HG02571 (cell line): Measurements from ENCODE around the gene OR10A3.
"Not testable (repeated sequence)": the region's sequence is repeated elsewhere in the genome, so short reads cannot be mapped to it uniquely, and the experiment has no call there.

ENCODE experiments used
- ATAC-seq: cut with Tn5 transposase; IDR thresholded peaks from one replicate; pipeline ENCODE4 v1.9.1; 2021; ENCODE audit warnings: mild to moderate bottlenecking, moderate library complexity; ENCODE audit not compliant: unreplicated experiment

Gene OR10A3

GRCh38 chr11:7941608-7942007, at the start of gene OR10A3:
Gene OR10A3 (minus strand): TSS chr11:7941708. CDS start chr11:7939520, 2,188 bp downstream.
- ATAC-seq, result no peak

GRCh38 chr11:7987560-7987883, 46.0 kb upstream of the OR10A3 start:
- not testable (repeated sequence) for ATAC-seq

GRCh38 chr11:7986768-7987559, 45.5 kb upstream of the OR10A3 start, which contains the start of gene EIF3F:
Gene EIF3F (plus strand): TSS chr11:7987337. CDS start chr11:7987353, 16 bp downstream.
- ATAC-seq, result peak; percentile 96

- no peak for ATAC-seq
Measured at GRCh38 chr11:7983832-7984590, 42.5 kb upstream of the OR10A3 start.

- peak; percentile 34 for ATAC-seq
Measured at GRCh38 chr11:7982582-7983119, 41.1 kb upstream of the OR10A3 start.

- no peak for ATAC-seq
Measured at GRCh38 chr11:7981619-7982157, 40.2 kb upstream of the OR10A3 start.

- no peak for ATAC-seq
Measured at GRCh38 chr11:7977232-7977917, 35.9 kb upstream of the OR10A3 start.

GRCh38 chr11:7974668-7975067, 33.2 kb upstream of the OR10A3 start:
- no peak for ATAC-seq

- ATAC-seq, result no peak
Measured at GRCh38 chr11:7973011-7973410, 31.5 kb upstream of the OR10A3 start.

GRCh38 chr11:7971846-7972245, 30.3 kb upstream of the OR10A3 start:
- no peak for ATAC-seq

- no peak for ATAC-seq
Measured at GRCh38 chr11:7969756-7970646, 28.5 kb upstream of the OR10A3 start.

- no peak for ATAC-seq
Measured at GRCh38 chr11:7968686-7969085, 27.2 kb upstream of the OR10A3 start.

- no peak for ATAC-seq
Measured at GRCh38 chr11:7967826-7968225, 26.3 kb upstream of the OR10A3 start.

GRCh38 chr11:7967097-7967496, 25.6 kb upstream of the OR10A3 start:
- no peak for ATAC-seq

GRCh38 chr11:7965386-7965785, 23.9 kb upstream of the OR10A3 start, which contains the start of gene NLRP10:
Gene NLRP10 (minus strand): TSS chr11:7965447. CDS start chr11:7963495, 1,952 bp downstream.
- ATAC-seq, result no peak

GRCh38 chr11:7964873-7965272, 23.4 kb upstream of the OR10A3 start:
- no peak for ATAC-seq

GRCh38 chr11:7964261-7964660, 22.8 kb upstream of the OR10A3 start:
- ATAC-seq, result no peak

GRCh38 chr11:7955191-7955590, 13.7 kb upstream of the OR10A3 start:
- no peak for ATAC-seq

GRCh38 chr11:7949934-7950333, 8.4 kb upstream of the OR10A3 start:
- no peak for ATAC-seq

- no peak for ATAC-seq
Measured at GRCh38 chr11:7944123-7944522, 2.6 kb upstream of the OR10A3 start.
